Stimulated activated CD8-positive, alpha-beta memory T cell treated with anti-CD3 and anti-CD28 coated beads, Interleukin-4, amount 100 ng/mL, for 24 hours (primary cell): ENCODE data around the gene DDX24.
"Not testable (repeated sequence)": the region's sequence is repeated elsewhere in the genome, so short reads cannot be mapped to it uniquely, and the experiment has no call there.

Experiments used
- DNase-seq: peaks from one replicate; pipeline ENCODE4 v3.0.0-alpha.2; 2020; ENCODE audit warnings: low read depth

The DDX24 gene

DNA sequence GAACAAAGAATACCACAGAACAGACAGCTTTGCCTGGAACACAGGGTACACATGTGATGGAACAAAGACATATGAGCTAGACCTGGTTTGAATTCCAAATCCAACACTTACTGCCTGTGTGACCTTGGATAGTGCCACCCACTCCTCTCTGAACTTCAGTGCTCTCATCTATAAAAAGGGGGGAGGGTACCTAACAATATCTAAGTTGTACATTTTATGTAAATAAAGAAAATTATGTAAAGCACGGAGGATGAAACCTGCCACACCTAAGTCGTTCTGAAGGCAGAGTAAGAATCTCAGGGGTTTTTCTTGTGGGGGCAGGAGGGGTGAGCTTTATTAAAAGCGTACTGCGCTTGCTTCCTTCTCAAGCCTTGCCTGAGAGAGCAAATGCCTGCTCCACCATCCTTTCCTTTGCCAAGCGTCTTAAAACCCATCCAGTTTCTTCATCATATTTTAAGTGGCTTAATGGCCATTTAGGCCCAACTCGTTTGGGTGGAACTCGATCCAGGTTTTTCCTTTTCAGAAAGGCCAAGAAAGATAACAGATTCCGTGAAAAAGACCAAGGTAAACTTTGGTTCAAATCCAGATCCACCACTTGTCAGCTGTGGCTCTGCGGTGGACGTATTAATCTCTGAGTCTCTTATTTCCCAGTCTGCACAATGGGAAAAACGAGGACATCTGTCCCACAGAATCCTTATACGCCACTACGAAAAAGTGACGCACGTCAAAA lies 946 bp downstream of the DDX24 start:
- DNase-seq, result no peak

- DNase-seq, result no peak
Observed at GRCh38 chr14:94077823-94078222, 3.2 kb downstream of the DDX24 start.

- DNase-seq, result no peak
Observed at GRCh38 chr14:94077111-94077821, 3.7 kb downstream of the DDX24 start.

- no peak for DNase-seq
Observed at GRCh38 chr14:94075008-94075407, 6.0 kb downstream of the DDX24 start.

DNA sequence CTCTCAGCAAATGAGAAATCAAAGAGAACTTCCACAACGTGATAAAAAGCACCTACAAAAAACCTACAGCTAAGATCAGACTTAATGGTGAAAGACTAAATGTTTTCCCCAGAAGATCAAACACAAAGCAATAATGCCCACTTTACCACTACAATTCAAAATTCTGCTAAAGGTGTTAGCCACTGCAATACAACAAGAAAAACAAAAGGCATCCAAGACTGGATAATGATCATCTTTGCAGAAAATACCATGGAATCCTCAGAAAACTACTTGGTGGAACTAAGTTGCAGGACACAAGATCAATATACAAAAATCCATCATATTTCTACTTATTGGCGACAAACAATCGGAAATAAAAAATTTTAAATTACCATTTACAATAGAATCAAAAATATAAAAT lies 6.5 kb downstream of the DDX24 start:
- no peak for DNase-seq

DNA sequence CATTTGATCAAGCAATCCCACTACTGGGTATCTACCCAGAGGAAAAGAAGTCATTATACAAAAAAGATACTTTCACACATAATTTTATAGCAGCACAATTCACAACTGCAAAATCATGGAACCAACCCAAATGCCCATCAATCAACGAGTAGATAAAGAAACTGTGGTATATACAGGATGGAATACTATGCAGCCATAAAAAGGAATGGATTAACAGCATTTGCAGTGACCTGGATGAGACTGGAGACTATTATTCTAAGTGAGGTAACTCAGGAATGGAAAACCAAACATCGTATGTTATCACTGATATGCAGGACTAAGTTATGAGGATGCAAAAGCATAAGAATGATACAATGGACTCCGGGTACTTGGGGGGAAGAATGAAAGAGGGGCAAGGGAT lies 8.9 kb downstream of the DDX24 start:
- not testable (repeated sequence) for DNase-seq

DNA sequence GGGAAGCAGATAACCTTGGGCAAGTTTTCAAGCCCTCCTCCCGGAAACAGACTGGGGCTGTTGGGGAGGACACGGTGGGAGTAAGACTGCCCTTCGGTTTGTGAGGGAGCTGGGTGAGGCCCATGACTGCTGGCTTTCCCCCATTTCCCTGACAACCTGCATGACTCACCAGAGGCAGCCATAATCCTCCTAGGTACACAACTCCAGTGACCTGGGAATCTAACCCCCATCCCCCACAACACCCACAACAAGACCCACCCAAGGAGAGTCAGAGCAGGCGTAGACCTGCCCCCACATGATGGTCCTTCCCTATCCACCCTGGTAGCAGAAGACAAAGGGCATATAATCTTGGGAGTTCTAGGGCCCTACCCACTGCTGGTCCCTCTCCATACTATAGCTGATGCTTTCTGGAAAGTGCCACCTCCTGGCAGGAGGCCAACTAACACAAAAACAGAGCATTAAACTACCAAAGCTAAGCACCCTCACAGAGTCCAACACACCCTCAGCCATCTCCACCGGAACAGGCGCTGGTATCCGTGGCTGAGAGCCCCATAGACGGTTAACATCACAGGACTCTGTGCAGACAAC lies 14.8 kb downstream of the DDX24 start:
- DNase-seq, result no peak

DNA sequence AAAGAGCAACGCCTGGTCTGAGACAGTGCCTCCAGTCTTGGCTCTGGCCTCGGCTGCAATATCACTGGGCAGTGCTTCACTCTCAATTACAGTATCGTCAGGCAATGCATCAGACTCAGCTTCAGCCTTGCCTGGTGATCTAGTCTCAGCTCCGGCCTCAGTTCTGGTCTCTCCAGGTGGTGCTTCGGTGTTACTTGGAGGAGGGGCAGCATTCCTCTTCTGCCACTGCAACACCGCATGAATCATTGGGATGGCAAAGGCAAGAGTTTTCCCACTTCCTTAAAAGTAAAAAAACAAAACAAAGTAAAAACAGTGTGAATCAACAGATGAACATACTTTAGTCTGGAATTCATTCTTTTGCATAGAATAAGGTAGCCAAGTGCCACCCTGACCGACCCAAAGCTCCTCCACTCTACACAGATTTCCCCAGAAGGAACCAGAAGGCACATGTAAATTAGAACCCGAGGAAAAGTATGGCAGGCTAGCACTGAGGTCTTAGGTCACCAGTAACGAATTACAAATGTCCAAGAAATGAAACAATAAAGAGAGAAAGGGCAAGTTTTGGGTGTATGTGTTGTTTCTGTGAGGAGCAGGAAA lies 18.6 kb downstream of the DDX24 start:
- DNase-seq, result no peak

GRCh38 chr14:94059998-94060397 lies 21.0 kb downstream of the DDX24 start:
- DNase-seq, result no peak

GRCh38 chr14:94058674-94059138 lies 22.3 kb downstream of the DDX24 start:
- DNase-seq, result no peak

DNA sequence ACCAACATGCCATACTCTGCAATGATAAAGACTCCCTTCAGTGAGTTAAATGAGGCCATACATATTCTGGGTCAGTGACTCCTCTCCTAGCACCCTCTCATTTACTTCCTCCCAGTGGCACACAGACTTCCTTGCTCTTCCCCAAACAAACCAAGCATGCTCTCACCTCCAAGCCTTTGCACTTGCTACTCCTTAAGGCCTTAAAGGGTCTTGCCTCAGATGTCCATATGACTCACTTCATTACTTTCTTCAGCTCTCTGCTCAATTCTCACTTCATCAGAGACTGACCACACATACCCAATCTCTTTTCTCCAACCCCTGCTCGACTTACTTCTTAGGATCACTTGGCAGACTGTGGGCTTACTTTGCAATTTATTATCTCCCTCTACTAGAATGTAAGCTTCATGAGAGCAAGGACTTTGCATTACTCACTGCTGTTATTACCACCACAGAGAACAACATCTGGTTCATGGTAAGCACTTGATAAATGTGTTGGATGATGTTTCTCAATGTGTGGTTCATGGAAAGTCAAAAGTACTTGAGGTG lies 22.8 kb downstream of the DDX24 start:
- DNase-seq, result no peak

GRCh38 chr14:94056579-94057308 lies 24.3 kb downstream of the DDX24 start:
- no peak for DNase-seq

GRCh38 chr14:94054936-94055335 lies 26.1 kb downstream of the DDX24 start:
- no peak for DNase-seq

GRCh38 chr14:94054401-94054800 lies 26.6 kb downstream of the DDX24 start:
- DNase-seq, result no peak

DNA sequence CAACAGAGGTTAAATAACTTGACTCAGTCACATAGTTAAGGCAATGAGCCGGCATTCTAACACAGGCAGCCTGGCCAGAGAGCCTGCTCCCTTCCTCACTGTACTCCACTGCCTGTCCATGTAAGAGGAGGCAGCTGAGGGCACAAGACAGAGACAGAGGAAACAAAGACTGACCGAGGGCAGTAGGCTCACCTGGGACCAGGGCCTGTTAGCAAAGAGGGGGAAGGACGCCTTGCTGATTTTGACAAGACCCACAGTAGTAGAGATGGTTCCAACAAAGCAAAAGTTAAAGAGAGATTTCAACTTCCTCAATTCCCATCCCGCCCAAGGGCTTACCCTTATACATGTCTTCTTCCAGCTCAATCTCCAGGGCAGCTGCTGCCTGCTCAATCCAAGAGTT lies 28.3 kb downstream of the DDX24 start:
- no peak for DNase-seq

GRCh38 chr14:94052199-94052598 lies 28.8 kb downstream of the DDX24 start:
- no peak for DNase-seq

DNA sequence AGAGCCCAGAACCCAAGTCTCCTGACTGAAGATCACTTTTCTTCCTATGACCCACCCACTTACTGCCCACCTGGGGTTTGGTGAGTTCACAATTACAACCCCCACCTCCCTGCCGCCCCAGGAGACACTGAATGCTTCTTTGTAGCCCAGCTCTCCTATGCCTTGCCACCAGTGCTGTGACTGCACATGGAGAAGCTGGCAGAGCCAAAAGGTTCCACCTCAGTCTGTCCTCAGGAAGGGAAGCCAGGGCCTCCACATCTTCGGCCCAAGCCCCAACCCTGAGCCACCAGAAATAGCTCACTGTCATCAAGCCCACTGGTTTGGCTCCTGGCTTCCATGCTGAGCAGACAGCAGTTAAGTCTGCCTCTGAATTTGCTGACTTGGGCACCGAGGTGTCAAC lies 29.2 kb downstream of the DDX24 start:
- no peak for DNase-seq

DNA sequence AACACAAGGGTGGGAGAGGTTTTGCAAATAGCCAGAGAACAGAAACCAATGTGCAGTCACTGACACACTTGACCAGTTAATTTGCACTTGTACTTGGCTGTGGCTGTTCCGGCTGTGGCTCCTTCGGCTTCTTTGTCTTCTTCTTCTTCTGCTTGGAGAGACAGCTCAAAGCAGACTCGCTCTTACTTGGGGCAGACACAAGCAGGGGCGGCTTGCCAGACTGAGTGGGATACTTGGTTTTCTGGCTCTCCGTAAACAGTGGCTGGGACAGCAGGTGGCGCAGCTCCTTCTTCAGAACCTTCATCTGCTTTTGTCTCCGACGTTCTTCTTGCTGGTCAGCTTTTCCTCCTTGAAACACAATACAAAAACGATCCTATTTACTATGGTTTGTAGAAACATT lies 29.9 kb downstream of the DDX24 start:
- DNase-seq, result no peak

GRCh38 chr14:94050231-94050880 lies 30.6 kb downstream of the DDX24 start:
- no peak for DNase-seq

DNA sequence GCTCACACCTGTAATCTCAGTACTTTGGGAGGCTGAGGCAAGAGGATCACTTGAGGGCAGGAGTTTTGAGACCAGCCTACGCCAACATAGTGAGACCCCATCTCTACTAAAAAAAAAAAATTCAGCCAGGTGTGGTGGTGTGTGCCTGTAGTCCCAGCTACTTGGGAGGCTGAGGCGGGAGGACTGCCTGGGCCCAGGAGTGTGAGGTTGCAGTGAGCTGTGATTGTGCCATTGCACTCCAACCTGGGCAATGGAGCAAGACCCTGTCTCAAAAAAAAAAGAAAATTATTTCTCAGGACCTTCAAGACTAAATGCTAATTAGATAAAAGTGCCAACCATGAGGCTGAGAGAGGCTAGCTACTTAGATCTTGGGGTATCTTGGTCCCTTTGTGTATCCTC lies 31.4 kb downstream of the DDX24 start:
- DNase-seq, result no peak
